HEK293 (cell line): ENCODE results near the gene KCNMA1.

Experiments
- GLI4 ChIP-seq: fragments of 450-650 bp; formaldehyde crosslinking; IDR thresholded peaks from 2 replicates; pipeline ENCODE4 v1.5.1; 2016; ENCODE audit warnings: missing biosample characterization, missing genetic modification characterization
- GLIS2 ChIP-seq: fragments of 450-650 bp; formaldehyde crosslinking; IDR thresholded peaks from 2 replicates; pipeline ENCODE4 v1.5.1; 2016; ENCODE audit warnings: missing biosample characterization, missing genetic modification characterization
- HOXA7 ChIP-seq: sonication (generic); formaldehyde crosslinking; IDR thresholded peaks from 2 replicates; pipeline ENCODE4 v1.8.1; 2022; ENCODE audit warnings: missing genetic modification reagents, borderline replicate concordance
- PRDM4 ChIP-seq: fragments of 450-650 bp; formaldehyde crosslinking; IDR thresholded peaks from 2 replicates; pipeline ENCODE4 v1.5.1; 2017; ENCODE audit warnings: missing biosample characterization, missing genetic modification characterization
- ZNF24 ChIP-seq: fragments of 450-650 bp; formaldehyde crosslinking; IDR thresholded peaks from 2 replicates; pipeline ENCODE4 v1.5.1; 2016; ENCODE audit warnings: missing biosample characterization, missing genetic modification characterization
- ZNF549 ChIP-seq: fragments of 450-650 bp; IDR thresholded peaks from 2 replicates; pipeline ENCODE4 v1.5.1; 2018; ENCODE audit warnings: missing biosample characterization, missing genetic modification characterization, mild to moderate bottlenecking, inconsistent platforms, moderate library complexity
- TF ChIP-seq, protein P1 (sequence below): fragments of 450-650 bp; formaldehyde crosslinking; IDR thresholded peaks from 2 replicates; pipeline ENCODE4 v1.5.1; 2016; ENCODE audit warnings: missing biosample characterization, missing genetic modification characterization
- TF ChIP-seq, protein P2 (sequence below): fragments of 450-650 bp; formaldehyde crosslinking; IDR thresholded peaks from 2 replicates; pipeline ENCODE4 v1.5.1; 2016; ENCODE audit warnings: missing biosample characterization, missing genetic modification characterization
- TF ChIP-seq, protein P3 (sequence below): fragments of 450-650 bp; formaldehyde crosslinking; IDR thresholded peaks from 2 replicates; pipeline ENCODE4 v1.5.1; 2016; ENCODE audit warnings: missing biosample characterization, missing genetic modification characterization

DNA sequence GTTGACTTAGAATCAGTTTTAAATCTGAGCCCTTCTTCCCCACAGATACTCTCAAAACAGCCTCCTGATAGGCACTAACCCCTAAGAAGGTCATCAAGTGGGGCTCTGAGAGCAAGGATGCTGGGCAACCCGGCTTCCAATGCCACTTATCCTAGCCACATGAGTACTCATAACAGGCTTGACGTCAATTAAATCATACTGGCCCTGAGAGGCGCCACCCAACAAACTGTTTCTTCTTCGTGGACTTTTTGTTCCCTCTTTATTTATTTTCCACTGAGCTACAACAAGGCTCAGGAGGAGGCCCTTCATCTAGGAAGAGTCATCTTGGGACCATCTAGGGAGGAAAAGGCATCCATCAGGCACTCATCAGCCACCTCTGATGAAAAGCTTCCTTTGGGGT is 255.9 kb downstream of the KCNMA1 start:
- TF ChIP-seq PRDM4: no peak
- TF ChIP-seq, protein P1, sequence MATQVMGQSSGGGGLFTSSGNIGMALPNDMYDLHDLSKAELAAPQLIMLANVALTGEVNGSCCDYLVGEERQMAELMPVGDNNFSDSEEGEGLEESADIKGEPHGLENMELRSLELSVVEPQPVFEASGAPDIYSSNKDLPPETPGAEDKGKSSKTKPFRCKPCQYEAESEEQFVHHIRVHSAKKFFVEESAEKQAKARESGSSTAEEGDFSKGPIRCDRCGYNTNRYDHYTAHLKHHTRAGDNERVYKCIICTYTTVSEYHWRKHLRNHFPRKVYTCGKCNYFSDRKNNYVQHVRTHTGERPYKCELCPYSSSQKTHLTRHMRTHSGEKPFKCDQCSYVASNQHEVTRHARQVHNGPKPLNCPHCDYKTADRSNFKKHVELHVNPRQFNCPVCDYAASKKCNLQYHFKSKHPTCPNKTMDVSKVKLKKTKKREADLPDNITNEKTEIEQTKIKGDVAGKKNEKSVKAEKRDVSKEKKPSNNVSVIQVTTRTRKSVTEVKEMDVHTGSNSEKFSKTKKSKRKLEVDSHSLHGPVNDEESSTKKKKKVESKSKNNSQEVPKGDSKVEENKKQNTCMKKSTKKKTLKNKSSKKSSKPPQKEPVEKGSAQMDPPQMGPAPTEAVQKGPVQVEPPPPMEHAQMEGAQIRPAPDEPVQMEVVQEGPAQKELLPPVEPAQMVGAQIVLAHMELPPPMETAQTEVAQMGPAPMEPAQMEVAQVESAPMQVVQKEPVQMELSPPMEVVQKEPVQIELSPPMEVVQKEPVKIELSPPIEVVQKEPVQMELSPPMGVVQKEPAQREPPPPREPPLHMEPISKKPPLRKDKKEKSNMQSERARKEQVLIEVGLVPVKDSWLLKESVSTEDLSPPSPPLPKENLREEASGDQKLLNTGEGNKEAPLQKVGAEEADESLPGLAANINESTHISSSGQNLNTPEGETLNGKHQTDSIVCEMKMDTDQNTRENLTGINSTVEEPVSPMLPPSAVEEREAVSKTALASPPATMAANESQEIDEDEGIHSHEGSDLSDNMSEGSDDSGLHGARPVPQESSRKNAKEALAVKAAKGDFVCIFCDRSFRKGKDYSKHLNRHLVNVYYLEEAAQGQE (tag by site-specific recombination): no peak
- TF ChIP-seq ZNF24 (tag by site-specific recombination): no peak
- TF ChIP-seq GLIS2: no peak
- TF ChIP-seq, protein P2, sequence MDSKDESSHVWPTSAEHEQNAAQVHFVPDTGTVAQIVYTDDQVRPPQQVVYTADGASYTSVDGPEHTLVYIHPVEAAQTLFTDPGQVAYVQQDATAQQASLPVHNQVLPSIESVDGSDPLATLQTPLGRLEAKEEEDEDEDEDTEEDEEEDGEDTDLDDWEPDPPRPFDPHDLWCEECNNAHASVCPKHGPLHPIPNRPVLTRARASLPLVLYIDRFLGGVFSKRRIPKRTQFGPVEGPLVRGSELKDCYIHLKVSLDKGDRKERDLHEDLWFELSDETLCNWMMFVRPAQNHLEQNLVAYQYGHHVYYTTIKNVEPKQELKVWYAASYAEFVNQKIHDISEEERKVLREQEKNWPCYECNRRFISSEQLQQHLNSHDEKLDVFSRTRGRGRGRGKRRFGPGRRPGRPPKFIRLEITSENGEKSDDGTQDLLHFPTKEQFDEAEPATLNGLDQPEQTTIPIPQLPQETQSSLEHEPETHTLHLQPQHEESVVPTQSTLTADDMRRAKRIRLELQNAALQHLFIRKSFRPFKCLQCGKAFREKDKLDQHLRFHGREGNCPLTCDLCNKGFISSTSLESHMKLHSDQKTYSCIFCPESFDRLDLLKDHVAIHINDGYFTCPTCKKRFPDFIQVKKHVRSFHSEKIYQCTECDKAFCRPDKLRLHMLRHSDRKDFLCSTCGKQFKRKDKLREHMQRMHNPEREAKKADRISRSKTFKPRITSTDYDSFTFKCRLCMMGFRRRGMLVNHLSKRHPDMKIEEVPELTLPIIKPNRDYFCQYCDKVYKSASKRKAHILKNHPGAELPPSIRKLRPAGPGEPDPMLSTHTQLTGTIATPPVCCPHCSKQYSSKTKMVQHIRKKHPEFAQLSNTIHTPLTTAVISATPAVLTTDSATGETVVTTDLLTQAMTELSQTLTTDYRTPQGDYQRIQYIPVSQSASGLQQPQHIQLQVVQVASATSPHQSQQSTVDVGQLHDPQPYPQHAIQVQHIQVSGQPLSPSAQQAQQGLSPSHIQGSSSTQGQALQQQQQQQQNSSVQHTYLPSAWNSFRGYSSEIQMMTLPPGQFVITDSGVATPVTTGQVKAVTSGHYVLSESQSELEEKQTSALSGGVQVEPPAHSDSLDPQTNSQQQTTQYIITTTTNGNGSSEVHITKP (tag by site-specific recombination): no peak
- TF ChIP-seq GLI4: no peak
- TF ChIP-seq, protein P3, sequence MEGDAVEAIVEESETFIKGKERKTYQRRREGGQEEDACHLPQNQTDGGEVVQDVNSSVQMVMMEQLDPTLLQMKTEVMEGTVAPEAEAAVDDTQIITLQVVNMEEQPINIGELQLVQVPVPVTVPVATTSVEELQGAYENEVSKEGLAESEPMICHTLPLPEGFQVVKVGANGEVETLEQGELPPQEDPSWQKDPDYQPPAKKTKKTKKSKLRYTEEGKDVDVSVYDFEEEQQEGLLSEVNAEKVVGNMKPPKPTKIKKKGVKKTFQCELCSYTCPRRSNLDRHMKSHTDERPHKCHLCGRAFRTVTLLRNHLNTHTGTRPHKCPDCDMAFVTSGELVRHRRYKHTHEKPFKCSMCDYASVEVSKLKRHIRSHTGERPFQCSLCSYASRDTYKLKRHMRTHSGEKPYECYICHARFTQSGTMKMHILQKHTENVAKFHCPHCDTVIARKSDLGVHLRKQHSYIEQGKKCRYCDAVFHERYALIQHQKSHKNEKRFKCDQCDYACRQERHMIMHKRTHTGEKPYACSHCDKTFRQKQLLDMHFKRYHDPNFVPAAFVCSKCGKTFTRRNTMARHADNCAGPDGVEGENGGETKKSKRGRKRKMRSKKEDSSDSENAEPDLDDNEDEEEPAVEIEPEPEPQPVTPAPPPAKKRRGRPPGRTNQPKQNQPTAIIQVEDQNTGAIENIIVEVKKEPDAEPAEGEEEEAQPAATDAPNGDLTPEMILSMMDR (tag by site-specific recombination): no peak
- TF ChIP-seq HOXA7: no peak
- TF ChIP-seq ZNF549 (tag by site-specific recombination): no peak
